MM.1S (cell line): Measurements from ENCODE around the gene ITGA11.

Experiments used
- DNase-seq: peaks from one replicate; pipeline ENCODE4 v3.0.0-alpha.2; 2015
- H2AFZ ChIP-seq: fragments of 300-600 bp; sonication (generic); 2 replicates; pipeline ENCODE4 v1.6.0; 2016; ENCODE audit warnings: antibody characterized with exemption, low read length
- H3F3A ChIP-seq: fragments of 300-600 bp; sonication (generic); 2 replicates; pipeline ENCODE4 v1.6.1; 2016; ENCODE audit warnings: mild to moderate bottlenecking, antibody characterized with exemption, low read length, moderate library complexity, mixed read lengths; ENCODE audit not compliant: insufficient read depth
- H3K27ac ChIP-seq: fragments of 300-600 bp; sonication (generic); 2 replicates; pipeline ENCODE4 v1.5.1; 2016; ENCODE audit warnings: mild to moderate bottlenecking, low read length
- H3K27me3 ChIP-seq: fragments of 300-600 bp; sonication (generic); replicated peaks from 2 replicates; pipeline ENCODE4 v1.6.0; 2016; ENCODE audit warnings: low read length; ENCODE audit not compliant: insufficient read depth
- H3K36me3 ChIP-seq: fragments of 300-600 bp; sonication (generic); replicated peaks from 2 replicates; pipeline ENCODE4 v1.6.1; 2016; ENCODE audit warnings: mild to moderate bottlenecking, low read length, mixed read lengths; ENCODE audit not compliant: insufficient read depth
- H3K4me1 ChIP-seq: fragments of 300-600 bp; sonication (generic); 2 replicates; pipeline ENCODE4 v1.6.1; 2016; ENCODE audit warnings: low read length, mixed read lengths
- H3K4me2 ChIP-seq: fragments of 300-600 bp; sonication (generic); 2 replicates; pipeline ENCODE4 v1.6.0; 2016; ENCODE audit warnings: low read depth, low read length
- H3K4me3 ChIP-seq: fragments of 300-600 bp; sonication (generic); 2 replicates; pipeline ENCODE4 v1.5.1; 2016; ENCODE audit warnings: low read length, mixed read lengths
- H3K79me2 ChIP-seq: fragments of 300-600 bp; sonication (generic); 2 replicates; pipeline ENCODE4 v1.6.1; 2016; ENCODE audit warnings: mixed run types, low read length, mixed read lengths
- H3K9ac ChIP-seq: fragments of 300-600 bp; sonication (generic); 2 replicates; pipeline ENCODE4 v1.6.1; 2016; ENCODE audit warnings: low read length, mixed read lengths
- H3K9me2 ChIP-seq: fragments of 300-600 bp; sonication (generic); replicated peaks from 2 replicates; pipeline ENCODE4 v1.6.1; 2016; ENCODE audit warnings: mild to moderate bottlenecking, low read length, mixed read lengths; ENCODE audit not compliant: insufficient read depth
- H3K9me3 ChIP-seq: fragments of 300-600 bp; sonication (generic); replicated peaks from 2 replicates; pipeline ENCODE4 v1.6.1; 2016; ENCODE audit warnings: mild to moderate bottlenecking, low read length, mixed read lengths; ENCODE audit not compliant: insufficient read depth
- H4K20me1 ChIP-seq: fragments of 300-600 bp; sonication (generic); 2 replicates; pipeline ENCODE4 v1.6.1; 2016; ENCODE audit warnings: mild to moderate bottlenecking, low read length, moderate library complexity, mixed read lengths; ENCODE audit not compliant: insufficient read depth
- EZH2 ChIP-seq: fragments of 300-600 bp; sonication (generic); optimal IDR thresholded peaks from 2 replicates; pipeline ENCODE3; 2017; ENCODE audit warnings: low read depth, mild to moderate bottlenecking, antibody characterized with exemption, low read length, mixed read lengths
- EZH2phosphoT487 ChIP-seq: fragments of 300-600 bp; sonication (generic); IDR thresholded peaks from 2 replicates; pipeline ENCODE4 v1.6.1; 2018; ENCODE audit warnings: antibody characterized with exemption, low read length
- TF ChIP-seq, protein P1 (sequence below): fragments of 300-600 bp; sonication (generic); IDR thresholded peaks from 2 replicates; pipeline ENCODE4 v1.5.1; 2016; ENCODE audit warnings: antibody characterized with exemption, low read length, mixed read lengths

Gene ITGA11

DNA sequence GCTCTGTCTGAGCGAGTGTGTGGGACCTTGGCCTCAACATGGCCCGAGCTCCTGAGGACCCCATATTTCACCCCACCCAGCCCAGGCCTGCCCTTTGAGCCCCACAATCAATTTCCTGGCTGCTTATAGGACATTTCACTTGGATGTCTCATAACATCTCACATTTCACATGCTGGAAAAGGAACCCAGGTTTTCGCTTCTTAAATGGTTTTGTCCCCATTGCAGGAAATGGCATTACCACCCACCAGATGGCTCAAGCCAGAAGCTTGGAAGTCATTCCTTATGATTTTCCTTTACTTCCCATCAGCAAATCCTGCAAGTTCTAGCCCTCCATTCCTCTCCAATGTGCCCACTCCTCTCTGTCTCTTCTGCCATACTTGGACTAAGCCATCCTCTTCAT is 14.9 kb downstream of the ITGA11 start:
- no peak for TF ChIP-seq EZH2
- no peak for TF ChIP-seq EZH2phosphoT487
- TF ChIP-seq, protein P1, sequence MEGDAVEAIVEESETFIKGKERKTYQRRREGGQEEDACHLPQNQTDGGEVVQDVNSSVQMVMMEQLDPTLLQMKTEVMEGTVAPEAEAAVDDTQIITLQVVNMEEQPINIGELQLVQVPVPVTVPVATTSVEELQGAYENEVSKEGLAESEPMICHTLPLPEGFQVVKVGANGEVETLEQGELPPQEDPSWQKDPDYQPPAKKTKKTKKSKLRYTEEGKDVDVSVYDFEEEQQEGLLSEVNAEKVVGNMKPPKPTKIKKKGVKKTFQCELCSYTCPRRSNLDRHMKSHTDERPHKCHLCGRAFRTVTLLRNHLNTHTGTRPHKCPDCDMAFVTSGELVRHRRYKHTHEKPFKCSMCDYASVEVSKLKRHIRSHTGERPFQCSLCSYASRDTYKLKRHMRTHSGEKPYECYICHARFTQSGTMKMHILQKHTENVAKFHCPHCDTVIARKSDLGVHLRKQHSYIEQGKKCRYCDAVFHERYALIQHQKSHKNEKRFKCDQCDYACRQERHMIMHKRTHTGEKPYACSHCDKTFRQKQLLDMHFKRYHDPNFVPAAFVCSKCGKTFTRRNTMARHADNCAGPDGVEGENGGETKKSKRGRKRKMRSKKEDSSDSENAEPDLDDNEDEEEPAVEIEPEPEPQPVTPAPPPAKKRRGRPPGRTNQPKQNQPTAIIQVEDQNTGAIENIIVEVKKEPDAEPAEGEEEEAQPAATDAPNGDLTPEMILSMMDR = no peak

DNA sequence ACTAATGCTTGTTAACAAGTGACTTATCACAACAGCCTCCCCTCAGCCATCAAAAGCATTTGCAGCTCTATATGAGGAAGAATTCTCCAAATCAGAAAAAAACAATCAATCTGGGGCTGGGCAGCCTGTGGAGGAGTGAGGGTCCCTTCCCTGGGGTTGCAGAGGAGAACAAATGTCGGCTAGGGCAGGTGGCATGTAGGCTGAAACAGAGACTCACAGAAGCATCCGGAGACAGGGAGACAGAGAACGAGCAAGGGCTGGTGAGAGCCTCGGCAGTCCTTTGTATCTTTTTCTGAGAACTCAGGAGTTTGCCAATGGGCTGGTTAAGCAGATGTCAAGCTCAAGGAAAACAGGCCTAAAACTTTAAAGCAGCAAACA is 15.8 kb downstream of the ITGA11 start:
- Histone ChIP-seq H3K79me2 (no peaks in the 10 kb centered on the region), H3K4me2 (no peak overlapping the region), H3K9me2 (no peaks in the 10 kb centered on the region), H3K4me3 (no peak overlapping the region), H4K20me1 (no peaks in the 10 kb centered on the region), H3K27ac (no peak overlapping the region), H2AFZ (no peak overlapping the region), H3K27me3 (no peaks in the 10 kb centered on the region), H3K9me3 (no peaks in the 10 kb centered on the region), H3K4me1 (no peaks in the 10 kb centered on the region), H3K36me3 (no peaks in the 10 kb centered on the region), H3F3A (no peaks in the 10 kb centered on the region), H3K9ac (no peak overlapping the region)
- TF ChIP-seq EZH2 (no peak), EZH2phosphoT487 (no peak)
- TF ChIP-seq, protein P1 = no peak
- DNase-seq = no peak

More for the DNA sequence above, 14.9 kb downstream of the ITGA11 start:
- H3K9me2 ChIP-seq = no peaks in the 10 kb centered on the region
- no peaks in the 10 kb centered on the region for H3K36me3 ChIP-seq
- H3K4me3 ChIP-seq = no peak overlapping the region
- H3K27me3 ChIP-seq = no peaks in the 10 kb centered on the region
- H3K9ac ChIP-seq = no peak overlapping the region
- H3K4me1 ChIP-seq = no peaks in the 10 kb centered on the region
- no peaks in the 10 kb centered on the region for H3F3A ChIP-seq
- H3K9me3 ChIP-seq = no peaks in the 10 kb centered on the region
- no peak for DNase-seq
- H3K4me2 ChIP-seq = no peak overlapping the region
- no peak overlapping the region for H2AFZ ChIP-seq
- no peaks in the 10 kb centered on the region for H3K79me2 ChIP-seq
- H4K20me1 ChIP-seq = no peaks in the 10 kb centered on the region
- H3K27ac ChIP-seq = no peak overlapping the region

DNA sequence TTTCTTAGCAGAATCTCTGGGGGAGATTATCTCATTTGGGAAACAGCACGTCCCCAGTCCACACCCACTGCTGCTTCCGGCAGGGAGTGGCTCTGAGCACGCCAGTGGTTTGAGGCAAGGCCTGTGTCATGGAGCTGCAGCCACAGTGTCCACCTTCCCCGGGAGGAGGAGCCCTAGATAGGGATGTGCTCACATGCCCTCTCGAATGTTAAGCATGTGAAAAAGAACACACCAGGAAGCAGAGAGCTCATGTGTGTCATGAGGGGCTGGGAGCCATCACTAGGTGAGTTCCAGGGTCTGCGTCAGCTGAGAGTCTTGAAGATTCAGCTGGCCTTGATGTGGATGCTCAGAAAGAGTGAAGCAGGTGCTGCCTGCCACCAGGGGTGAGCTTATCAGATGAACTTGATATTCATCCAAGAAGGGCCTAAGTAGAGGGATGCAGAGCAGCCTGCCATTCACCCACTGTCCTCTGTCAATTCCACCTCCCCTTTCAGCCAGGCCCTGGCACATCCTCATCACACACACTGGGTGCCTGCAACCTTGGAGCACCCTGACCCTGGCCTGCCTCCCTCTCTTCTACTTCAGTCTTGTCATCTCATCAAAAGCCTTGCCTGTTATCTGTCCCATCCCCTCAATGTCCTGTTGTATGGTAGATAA is 16.3 kb downstream of the ITGA11 start:
- H3K36me3 ChIP-seq = no peaks in the 10 kb centered on the region
- H3K9me2 ChIP-seq = no peaks in the 10 kb centered on the region
- no peak overlapping the region for H3K4me2 ChIP-seq
- no peak for TF ChIP-seq EZH2
- TF ChIP-seq EZH2phosphoT487 = no peak
- TF ChIP-seq, protein P1 = no peak
- no peak overlapping the region for H3K9ac ChIP-seq
- H3K4me1 ChIP-seq = no peaks in the 10 kb centered on the region
- no peaks in the 10 kb centered on the region for H3K27me3 ChIP-seq
- H3K79me2 ChIP-seq = no peaks in the 10 kb centered on the region
- H3K4me3 ChIP-seq = no peak overlapping the region
- no peak for DNase-seq
- H4K20me1 ChIP-seq = no peaks in the 10 kb centered on the region
- no peak overlapping the region for H2AFZ ChIP-seq
- H3K27ac ChIP-seq = no peak overlapping the region
- H3K9me3 ChIP-seq = no peaks in the 10 kb centered on the region
- no peaks in the 10 kb centered on the region for H3F3A ChIP-seq
